Thoracic aorta (tissue), 2 donors: ENCODE data around the gene CNTN1. TPM values are rescaled to one million over a fixed set of nuclear protein-coding genes. Genes with fewer than 3 reads are reported as not detected.

Source experiments
- ATAC-seq: fragments of 150-250 bp; one replicate; pipeline ENCODE4 v1.8.0; 2017; ENCODE audit warnings: low read depth; ENCODE audit not compliant: insufficient number of reproducible peaks, low FRiP score
- DNase-seq: peaks from one replicate; pipeline ENCODE4 v3.0.0-alpha.2; 2020; ENCODE audit warnings: low spot score
- H3K27ac ChIP-seq, 2 donors: fragments of 200-600 bp; sonication (generic); 1 replicate in 1 of 2; 2 replicates in 1 of 2; pipeline ENCODE4 v1.5.1; 2016; ENCODE audit warnings: mild to moderate bottlenecking in 2 of 2, moderate library complexity in 2 of 2
- H3K27me3 ChIP-seq: fragments of 200-600 bp; sonication (generic); replicated peaks from 2 replicates; pipeline ENCODE4 v1.6.0; 2016; ENCODE audit warnings: mild to moderate bottlenecking; ENCODE audit not compliant: insufficient read depth
- H3K36me3 ChIP-seq: fragments of 200-600 bp; sonication (generic); one replicate; pipeline ENCODE4 v1.5.1; 2016
- H3K4me1 ChIP-seq, 2 donors: fragments of 200-600 bp; sonication (generic); 1 replicate in 1 of 2; 2 replicates in 1 of 2; pipeline versions ENCODE4 v1.5.1 to v1.6.0; 2016; ENCODE audit warnings: low read depth in 2 of 2, mild to moderate bottlenecking in 1 of 2; ENCODE audit not compliant: control insufficient read depth in 1 of 2
- H3K4me3 ChIP-seq: fragments of 200-600 bp; sonication (generic); 2 replicates; pipeline ENCODE4 v1.5.1; 2016; ENCODE audit warnings: mild to moderate bottlenecking
- H3K9me3 ChIP-seq: fragments of 200-600 bp; sonication (generic); 2 replicates; pipeline ENCODE4 v1.5.1; 2016
- CTCF ChIP-seq: fragments of 200-600 bp; sonication (generic); IDR thresholded peaks from one replicate; pipeline ENCODE4 v1.5.1; 2019; ENCODE audit warnings: antibody characterized with exemption
- total RNA-seq, 2 donors: library from RNA; depleted of rRNA; stranded (reverse); fragments of >200 nt; gene quantifications; one replicate each; pipeline versions ENCODE4 v1.1.0 to v1.2.3, GENCODE V29; 2016

CNTN1 gene
- total RNA-seq, 2 donors from 2014 or later, result 16.1 to 42.8 TPM

GRCh38 chr12:40775661-40776060 is 83.4 kb downstream of the CNTN1 start:
- ATAC-seq, result no peak
- TF ChIP-seq CTCF, result no peak
- Histone ChIP-seq H3K27ac (no peak overlapping the region), H3K4me1 (no peaks in the 10 kb centered on the region), H3K27me3 (no peaks in the 10 kb centered on the region), H3K9me3 (no peaks in the 10 kb centered on the region), H3K4me3 (no peak overlapping the region), H3K36me3 (no peaks in the 10 kb centered on the region)
- no peak for DNase-seq

DNA sequence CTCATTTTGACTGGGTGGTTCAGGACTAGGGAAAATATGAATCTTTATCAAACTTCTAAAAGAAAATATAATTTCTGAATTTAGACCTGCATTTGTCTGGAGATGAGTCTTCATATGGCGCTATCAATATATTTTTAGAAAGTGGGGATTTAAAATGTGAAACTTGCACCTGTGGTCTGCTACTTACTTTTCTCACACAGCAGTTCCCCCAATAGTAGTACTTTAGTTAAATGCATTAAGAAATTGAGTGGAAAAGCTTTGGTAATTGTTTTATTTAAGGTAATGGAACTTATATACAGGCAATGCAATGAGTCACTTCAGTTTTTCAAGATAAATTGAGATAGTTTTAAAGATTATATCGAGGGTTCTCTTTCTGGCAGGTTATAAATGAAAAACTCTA is 91.9 kb downstream of the CNTN1 start:
- Histone ChIP-seq H3K27ac (no peak overlapping the region), H3K4me3 (no peak overlapping the region), H3K9me3 (no peaks in the 10 kb centered on the region), H3K4me1 (no peaks in the 10 kb centered on the region), H3K27me3 (no peaks in the 10 kb centered on the region), H3K36me3 (no peaks in the 10 kb centered on the region)
- no peak for ATAC-seq
- TF ChIP-seq CTCF, result no peak
- DNase-seq, result no peak

DNA sequence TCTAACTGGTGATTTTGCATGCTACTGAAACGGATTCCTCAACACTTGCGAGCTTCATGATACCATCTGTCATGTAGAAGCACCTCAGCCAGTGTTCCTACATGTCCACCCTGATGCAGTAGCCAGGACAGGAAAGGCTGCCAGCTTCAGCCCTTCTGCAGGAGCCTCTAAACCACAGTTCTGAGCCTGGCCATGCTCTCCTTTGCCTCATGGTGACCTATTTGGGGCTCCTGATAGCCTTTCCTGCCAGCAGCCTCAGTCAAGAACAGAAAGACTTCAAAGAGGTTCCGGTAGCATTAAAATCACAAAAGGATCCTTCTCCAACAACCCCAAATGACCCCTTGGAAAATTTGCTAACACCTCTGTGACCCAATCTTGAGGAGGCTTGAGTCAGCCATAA is 96.0 kb downstream of the CNTN1 start:
- Histone ChIP-seq H3K27ac (no peak overlapping the region), H3K4me3 (no peak overlapping the region), H3K4me1 (no peaks in the 10 kb centered on the region), H3K36me3 (no peaks in the 10 kb centered on the region), H3K27me3 (no peaks in the 10 kb centered on the region), H3K9me3 (no peaks in the 10 kb centered on the region)
- DNase-seq, result no peak
- TF ChIP-seq CTCF, result no peak
- ATAC-seq, result no peak

DNA sequence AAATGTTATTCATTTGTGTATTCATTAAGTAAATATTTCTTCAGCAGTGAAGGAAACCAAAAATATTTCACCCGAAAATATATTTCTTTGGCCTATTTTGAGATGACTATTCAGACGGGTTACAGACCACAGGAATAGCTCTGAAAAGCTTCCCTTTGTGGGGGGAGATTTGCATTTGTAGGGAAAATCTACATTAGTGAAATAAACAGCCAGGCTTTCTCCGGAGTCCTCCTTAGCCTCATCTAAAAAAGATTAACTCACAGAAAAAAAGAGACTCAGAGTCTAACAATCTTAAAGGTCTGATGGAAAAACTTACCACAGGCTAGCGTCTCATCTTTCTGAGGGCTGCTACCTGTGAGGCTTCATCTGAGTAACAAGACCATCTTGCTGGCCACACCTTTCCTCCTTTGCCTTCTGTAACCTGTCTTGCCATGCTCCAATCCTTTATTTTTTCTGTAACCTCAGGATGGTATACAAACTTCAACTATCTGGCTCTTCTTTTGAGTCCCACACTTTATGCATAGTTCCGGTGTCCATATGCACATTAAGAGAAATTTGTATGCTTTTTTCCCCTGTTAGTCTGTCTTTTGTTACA is 100.7 kb downstream of the CNTN1 start:
- H3K27ac ChIP-seq, result no peak overlapping the region
- H3K9me3 ChIP-seq, result no peaks in the 10 kb centered on the region

DNA sequence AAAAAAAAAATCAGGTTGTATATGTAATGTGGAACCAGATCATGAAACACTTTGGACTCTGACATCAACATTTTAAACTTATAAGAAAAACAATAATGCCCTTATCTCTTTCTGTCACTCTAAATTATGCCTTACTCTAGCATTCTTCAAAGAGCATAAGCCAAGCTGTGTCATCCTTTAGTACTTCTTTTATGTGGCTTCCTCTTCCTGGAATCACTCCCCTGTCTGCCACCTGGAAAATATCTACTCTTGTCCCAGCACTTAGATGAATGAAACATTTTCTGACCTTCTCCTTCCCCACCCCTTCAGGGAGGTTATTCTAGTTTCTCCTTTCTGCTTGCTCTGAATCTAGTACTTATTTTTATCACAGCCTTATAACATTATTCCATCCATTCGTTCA is 101.2 kb downstream of the CNTN1 start:
- ATAC-seq (no peak), DNase-seq (no peak)
- Histone ChIP-seq H3K9me3 (no peaks in the 10 kb centered on the region), H3K36me3 (no peaks in the 10 kb centered on the region), H3K27ac (no peak overlapping the region), H3K4me1 (no peaks in the 10 kb centered on the region), H3K27me3 (no peaks in the 10 kb centered on the region), H3K4me3 (no peak overlapping the region)
- TF ChIP-seq CTCF, result no peak

More for the DNA sequence above, 100.7 kb downstream of the CNTN1 start:
- ATAC-seq (no peak), DNase-seq (no peak)
- H3K27me3 ChIP-seq, result no peaks in the 10 kb centered on the region
- H3K4me1 ChIP-seq, result no peaks in the 10 kb centered on the region
- H3K36me3 ChIP-seq, result no peaks in the 10 kb centered on the region
- no peak overlapping the region for H3K4me3 ChIP-seq
- no peak for TF ChIP-seq CTCF
